Stomach (tissue), 9 donors: ENCODE data around the gene RPL15. TPM values are rescaled to one million over a fixed set of nuclear protein-coding genes. Genes with fewer than 3 reads are reported as not detected.

Experiments
- DNase-seq, 2 donors: peaks; one replicate each; pipeline versions ENCODE4 v3.0.0 to v3.0.0-alpha.2; 2013 to 2019
- H3K27ac ChIP-seq, 5 donors: fragments of 200-600 bp in 4 of 5; sonication (generic) in 4 of 5; one replicate each; pipeline ENCODE4 v1.5.1; 2013 to 2019; ENCODE audit warnings: mild to moderate bottlenecking in 1 of 5, moderate library complexity in 1 of 5
- H3K27me3 ChIP-seq, 3 donors: fragments of 200-600 bp; sonication (generic); one replicate each; pipeline ENCODE4 v1.5.1; 2017 to 2019; ENCODE audit warnings: mixed run types in 1 of 3
- H3K36me3 ChIP-seq, 4 donors: fragments of 200-600 bp; sonication (generic); 1 replicate in 3 of 4; 2 replicates in 1 of 4; pipeline ENCODE4 v1.5.1; 2016 to 2019
- H3K4me1 ChIP-seq, 4 donors: fragments of 200-600 bp; sonication (generic); one replicate each; pipeline ENCODE4 v1.5.1; 2016 to 2019
- H3K4me3 ChIP-seq, 4 donors: fragments of 200-600 bp; sonication (generic) in 3 of 4; one replicate each; pipeline ENCODE4 v1.5.1; 2016 to 2019; ENCODE audit warnings: mild to moderate bottlenecking in 1 of 4
- H3K9me3 ChIP-seq, 4 donors: fragments of 200-600 bp; sonication (generic); one replicate each; pipeline ENCODE4 v1.5.1; 2016 to 2019
- EP300 ChIP-seq: sonication (generic); formaldehyde crosslinking; IDR thresholded peaks from one replicate; pipeline ENCODE4 v1.6.1; 2017; ENCODE audit warnings: antibody characterized with exemption
- POLR2A ChIP-seq, 4 donors: fragments of 450-650 bp; IDR thresholded peaks; one replicate each; pipeline ENCODE4 v1.6.1; 2016; ENCODE audit warnings: antibody characterized with exemption in 4 of 4, control low read depth in 2 of 4, mild to moderate bottlenecking in 1 of 4, moderate library complexity in 1 of 4
- POLR2AphosphoS5 ChIP-seq, 3 donors: sonication (generic); formaldehyde crosslinking; IDR thresholded peaks; one replicate each; pipeline ENCODE4 v1.6.1; 2016; ENCODE audit warnings: antibody characterized with exemption in 3 of 3
- WGBS, 5 donors: extraction: QIAGEN DNeasy Blood & Tissue Kit in 3 of 5; methylation state at CpG; one replicate each; pipeline versions ENCODE4 v1.1.5 to v1.1.7; 2013 to 2018; 5-methylcytosine and 5-hydroxymethylcytosine counted together
- intact Hi-C: fragments of 100-400 bp; cut with DNase I; formaldehyde crosslinking; loops from one replicate; pipeline ENCODE4 v1.15.1; 2023; ENCODE audit warnings: low total_unique reads
- polyA plus RNA-seq, 3 donors: library from polyadenylated mRNA; stranded (reverse); fragments of 200-250 nt; gene quantifications; one replicate each; pipeline ENCODE4 v1.2.3, GENCODE V29; 2013
- total RNA-seq, 5 donors: library from RNA; depleted of rRNA; stranded (reverse); fragments of >200 nt; gene quantifications; one replicate each; pipeline versions ENCODE4 v1.1.0 to v1.2.3, GENCODE V29; 2014 to 2016
- TF ChIP-seq, protein P1 (sequence below), 7 experiments: fragments of 450-650 bp in 4 of 7; fragments of 200-600 bp in 3 of 7; sonication (generic) in 3 of 7; IDR thresholded peaks; one replicate each; pipeline ENCODE4 v1.5.1; 2016 to 2019; ENCODE audit warnings: antibody characterized with exemption in 7 of 7, control low read depth in 2 of 7, mild to moderate bottlenecking in 1 of 7
- donor health status: healthy with polysubstance abuse.
- donor health status: Bipolar disorder and iron deficiency.
- donor health status: healthy.

The RPL15 gene
- total and polyA plus RNA-seq, 8 donors = 121 to 4,768 (median 2,688) TPM

DNA sequence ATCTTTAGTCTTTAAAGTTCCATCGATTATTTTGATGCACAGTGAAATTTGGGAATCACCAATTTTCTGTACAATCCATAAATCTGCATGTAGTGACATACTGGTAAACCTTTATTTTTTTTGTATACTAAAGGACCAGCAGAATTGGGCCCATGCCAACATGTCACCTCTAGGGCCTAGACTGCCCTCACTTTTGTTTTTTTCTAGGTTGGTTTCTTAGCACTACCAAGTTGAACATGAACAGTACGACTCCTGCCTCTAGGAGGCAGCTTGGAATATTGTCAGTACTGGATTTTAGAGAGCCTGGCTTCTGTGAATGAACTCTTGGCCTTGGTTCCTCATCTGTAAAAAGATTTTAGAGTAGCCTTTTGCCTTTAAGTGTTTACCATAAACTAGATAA, 32.5 kb upstream of the RPL15 start:
- intact Hi-C loops = no loop called here
- DNase-seq = no peak
- WGBS, 5 donors = 79 to 94% (median 92%) methylated on average over 2 of the region's 2 CpGs
- Histone ChIP-seq H3K4me3 (no peak overlapping the region), H3K27ac (no peak overlapping the region), H3K27me3 (no peaks in the 10 kb centered on the region), H3K36me3 (peaks cover 5 to 20% (median 13%) of the 10 kb centered on the region in 4 donors), H3K4me1 (peaks cover 7 to 31% (median 15%) of the 10 kb centered on the region in 4 donors), H3K9me3 (no peaks in the 10 kb centered on the region)
- TF ChIP-seq, protein P1, sequence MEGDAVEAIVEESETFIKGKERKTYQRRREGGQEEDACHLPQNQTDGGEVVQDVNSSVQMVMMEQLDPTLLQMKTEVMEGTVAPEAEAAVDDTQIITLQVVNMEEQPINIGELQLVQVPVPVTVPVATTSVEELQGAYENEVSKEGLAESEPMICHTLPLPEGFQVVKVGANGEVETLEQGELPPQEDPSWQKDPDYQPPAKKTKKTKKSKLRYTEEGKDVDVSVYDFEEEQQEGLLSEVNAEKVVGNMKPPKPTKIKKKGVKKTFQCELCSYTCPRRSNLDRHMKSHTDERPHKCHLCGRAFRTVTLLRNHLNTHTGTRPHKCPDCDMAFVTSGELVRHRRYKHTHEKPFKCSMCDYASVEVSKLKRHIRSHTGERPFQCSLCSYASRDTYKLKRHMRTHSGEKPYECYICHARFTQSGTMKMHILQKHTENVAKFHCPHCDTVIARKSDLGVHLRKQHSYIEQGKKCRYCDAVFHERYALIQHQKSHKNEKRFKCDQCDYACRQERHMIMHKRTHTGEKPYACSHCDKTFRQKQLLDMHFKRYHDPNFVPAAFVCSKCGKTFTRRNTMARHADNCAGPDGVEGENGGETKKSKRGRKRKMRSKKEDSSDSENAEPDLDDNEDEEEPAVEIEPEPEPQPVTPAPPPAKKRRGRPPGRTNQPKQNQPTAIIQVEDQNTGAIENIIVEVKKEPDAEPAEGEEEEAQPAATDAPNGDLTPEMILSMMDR (IDR thresholded peaks at IDR 0.05) = no peak
- TF ChIP-seq POLR2A (IDR thresholded peaks at IDR 0.05) (no peak), EP300 (no peak), POLR2AphosphoS5 (IDR thresholded peaks at IDR 0.05) (no peak)

DNA sequence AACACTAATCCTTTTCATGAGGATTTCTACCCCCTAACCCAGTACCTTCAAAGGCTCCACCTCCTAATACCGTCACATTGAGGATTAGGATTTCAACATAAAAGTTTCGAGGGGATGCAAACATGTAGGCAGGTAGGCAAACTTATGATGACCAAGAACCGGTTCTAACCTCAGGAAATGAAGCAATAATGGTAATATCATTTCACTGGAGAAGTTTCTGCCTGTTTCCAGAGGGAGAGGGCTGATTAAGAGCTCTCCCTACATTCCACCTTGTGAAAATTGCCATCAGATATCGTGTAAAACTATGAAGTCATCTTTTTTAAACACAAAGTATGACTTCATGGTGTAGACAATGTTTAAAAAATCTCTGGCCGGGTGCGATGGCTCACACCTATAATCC, 31.7 kb upstream of the RPL15 start:
- Histone ChIP-seq H3K27ac (no peak overlapping the region), H3K4me3 (no peak overlapping the region), H3K27me3 (no peaks in the 10 kb centered on the region), H3K36me3 (peaks cover 5 to 26% (median 15%) of the 10 kb centered on the region in 4 donors), H3K9me3 (no peaks in the 10 kb centered on the region), H3K4me1 (peaks cover 6 to 31% (median 15%) of the 10 kb centered on the region in 4 donors)
- DNase-seq = no peak
- 72 to 92% (median 90%) methylated on average over 6 of the region's 6 CpGs for WGBS, 5 donors
- TF ChIP-seq, protein P1 (IDR thresholded peaks at IDR 0.05) = no peak
- TF ChIP-seq POLR2AphosphoS5 (IDR thresholded peaks at IDR 0.05) (no peak), EP300 (no peak), POLR2A (IDR thresholded peaks at IDR 0.05) (no peak)
- intact Hi-C loops = no loop called here

DNA sequence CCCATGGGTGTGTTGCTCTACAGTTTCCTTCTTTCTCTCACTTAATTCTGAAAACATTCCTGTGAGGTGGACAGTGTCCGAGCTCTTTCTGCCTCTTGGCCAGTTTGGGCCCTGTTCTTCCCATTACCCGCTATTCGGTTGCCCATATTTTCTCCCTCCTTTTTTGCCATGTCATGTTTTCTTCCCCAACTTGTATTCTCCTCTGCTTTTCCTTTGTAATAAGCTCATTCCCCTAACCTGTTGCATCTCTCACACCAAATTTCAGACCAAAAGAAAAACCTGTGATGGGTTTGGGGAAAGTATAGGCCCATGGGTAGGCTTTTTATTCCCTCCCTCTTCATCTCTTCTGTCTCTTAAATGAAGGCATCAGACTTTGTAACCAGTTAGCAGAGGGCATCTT, 30.6 kb upstream of the RPL15 start:
- Histone ChIP-seq H3K27me3 (no peaks in the 10 kb centered on the region), H3K4me1 (peaks cover 0 to 20% (median 6%) of the 10 kb centered on the region in 4 donors), H3K9me3 (no peaks in the 10 kb centered on the region), H3K36me3 (peaks cover 5 to 36% (median 22%) of the 10 kb centered on the region in 4 donors), H3K27ac (no peak overlapping the region), H3K4me3 (no peak overlapping the region)
- DNase-seq = no peak
- 92 to 99% (median 97%) methylated on average over 3 of the region's 3 CpGs for WGBS, 5 donors
- intact Hi-C loops = no loop called here
- TF ChIP-seq POLR2AphosphoS5 (IDR thresholded peaks at IDR 0.05) = no peak
- TF ChIP-seq, protein P1 (IDR thresholded peaks at IDR 0.05) = no peak
- TF ChIP-seq POLR2A (IDR thresholded peaks at IDR 0.05) = no peak
- no peak for TF ChIP-seq EP300

DNA sequence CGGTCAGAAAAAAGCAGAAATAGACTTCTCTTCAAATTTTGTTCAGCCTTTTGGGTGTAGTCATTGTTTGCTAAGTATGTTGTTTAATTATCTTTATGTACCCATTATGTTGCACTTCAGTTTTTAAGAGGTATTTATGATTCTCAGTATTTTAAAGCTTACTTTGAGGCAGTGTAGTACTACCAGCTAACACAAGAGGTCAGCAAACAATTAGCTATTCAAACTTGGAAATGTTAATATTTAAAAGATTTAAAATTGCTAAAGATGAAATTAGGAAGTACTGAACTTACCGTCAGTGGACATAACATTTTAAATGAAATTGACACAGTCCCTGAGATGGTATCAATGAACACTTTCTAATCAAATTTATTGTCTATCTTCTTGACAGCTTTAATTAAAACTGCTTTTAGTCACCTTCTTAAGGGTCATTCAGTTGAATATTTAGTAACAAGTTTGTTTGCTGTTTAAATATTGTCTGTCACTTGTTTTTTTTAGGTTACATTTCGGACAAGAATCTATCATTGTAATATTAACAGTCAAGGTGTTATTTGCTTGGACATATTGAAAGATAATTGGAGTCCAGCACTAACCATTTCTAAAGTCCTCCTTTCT, 28.2 kb upstream of the RPL15 start:
- Histone ChIP-seq H3K27ac (no peak overlapping the region), H3K9me3 (no peaks in the 10 kb centered on the region), H3K4me3 (no peak overlapping the region), H3K4me1 (peaks cover 0 to 20% (median 5%) of the 10 kb centered on the region in 4 donors), H3K27me3 (no peaks in the 10 kb centered on the region), H3K36me3 (peaks cover 0 to 44% (median 24%) of the 10 kb centered on the region in 4 donors)
- peak in 1 of 2 donors; percentile 67 for DNase-seq
- 44 to 58% (median 48%) methylated on average over 3 of the region's 3 CpGs for WGBS, 5 donors
- no peak for TF ChIP-seq POLR2A (IDR thresholded peaks at IDR 0.05)
- TF ChIP-seq, protein P1 (IDR thresholded peaks at IDR 0.05) = peak in 5 of 7 experiments; percentile 47 to 90 (median 84)
- intact Hi-C loops = no loop called here
